ENCODE measurements around the gene TMEM30B. TPM values are rescaled to one million over a fixed set of nuclear protein-coding genes. Genes with fewer than 3 reads are reported as not detected.

Gene TMEM30B
- total RNA-seq, 1 donor from 2014 or later: 1.2 TPM

DNA sequence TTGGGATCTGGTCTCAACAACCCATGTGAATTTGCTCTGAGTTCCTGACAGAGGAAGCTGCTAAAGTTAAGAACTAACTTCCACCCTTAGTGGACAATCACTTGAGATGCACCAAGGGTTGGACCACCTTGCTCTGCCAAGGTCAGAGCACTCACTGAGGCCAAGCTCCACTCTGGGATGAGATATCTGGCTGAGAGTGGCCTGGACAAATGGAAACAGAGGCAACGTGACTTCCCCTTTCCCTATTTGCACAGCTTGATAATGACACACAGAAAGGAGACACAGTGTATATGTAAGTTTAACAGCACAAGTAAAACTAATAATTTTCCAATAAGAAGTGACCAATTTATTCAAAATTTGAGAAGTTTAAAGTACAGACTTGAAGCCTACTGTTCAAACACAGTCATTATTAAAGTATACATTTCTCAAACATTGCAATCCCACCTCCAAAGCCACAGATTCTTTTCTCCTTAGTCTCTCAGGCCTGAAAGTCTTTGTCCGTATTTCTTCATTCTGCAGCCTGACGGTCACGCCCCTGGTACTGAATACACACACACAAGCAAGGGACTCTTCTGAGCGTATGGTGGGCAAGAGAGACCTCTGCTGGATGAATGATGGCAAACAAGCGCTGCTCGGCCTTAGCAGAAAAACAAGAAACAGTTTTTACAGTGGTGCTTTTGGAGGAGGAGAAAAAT, 28.6 kb downstream of the TMEM30B start:
- TF ChIP-seq, protein P1, sequence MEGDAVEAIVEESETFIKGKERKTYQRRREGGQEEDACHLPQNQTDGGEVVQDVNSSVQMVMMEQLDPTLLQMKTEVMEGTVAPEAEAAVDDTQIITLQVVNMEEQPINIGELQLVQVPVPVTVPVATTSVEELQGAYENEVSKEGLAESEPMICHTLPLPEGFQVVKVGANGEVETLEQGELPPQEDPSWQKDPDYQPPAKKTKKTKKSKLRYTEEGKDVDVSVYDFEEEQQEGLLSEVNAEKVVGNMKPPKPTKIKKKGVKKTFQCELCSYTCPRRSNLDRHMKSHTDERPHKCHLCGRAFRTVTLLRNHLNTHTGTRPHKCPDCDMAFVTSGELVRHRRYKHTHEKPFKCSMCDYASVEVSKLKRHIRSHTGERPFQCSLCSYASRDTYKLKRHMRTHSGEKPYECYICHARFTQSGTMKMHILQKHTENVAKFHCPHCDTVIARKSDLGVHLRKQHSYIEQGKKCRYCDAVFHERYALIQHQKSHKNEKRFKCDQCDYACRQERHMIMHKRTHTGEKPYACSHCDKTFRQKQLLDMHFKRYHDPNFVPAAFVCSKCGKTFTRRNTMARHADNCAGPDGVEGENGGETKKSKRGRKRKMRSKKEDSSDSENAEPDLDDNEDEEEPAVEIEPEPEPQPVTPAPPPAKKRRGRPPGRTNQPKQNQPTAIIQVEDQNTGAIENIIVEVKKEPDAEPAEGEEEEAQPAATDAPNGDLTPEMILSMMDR (IDR thresholded peaks at IDR 0.05): peak; percentile 89
- H3K9me3 Mint-ChIP-seq (ENCODE audit: unreplicated experiment): peaks cover 5% of the 10 kb centered on the region
- no peaks in the 10 kb centered on the region for H3K36me3 Mint-ChIP-seq (ENCODE audit: unreplicated experiment)
- H3K27ac Mint-ChIP-seq (ENCODE audit: unreplicated experiment): peak overlapping the region; percentile 90
- DNase-seq (ENCODE audit: extremely low spot score, unreplicated experiment): peak; percentile 91
- H3K4me1 Mint-ChIP-seq (ENCODE audit: unreplicated experiment): peaks cover 69% of the 10 kb centered on the region
- H3K4me3 Mint-ChIP-seq (ENCODE audit: unreplicated experiment): no peak overlapping the region
- H3K27me3 Mint-ChIP-seq (ENCODE audit: unreplicated experiment): no peaks in the 10 kb centered on the region

- Mint-ChIP-seq H3K36me3 (ENCODE audit: unreplicated experiment) (peaks cover 2% of the 10 kb centered on the region), H3K4me3 (ENCODE audit: unreplicated experiment) (no peak overlapping the region), H3K27ac (ENCODE audit: unreplicated experiment) (no peak overlapping the region), H3K4me1 (ENCODE audit: unreplicated experiment) (peaks cover 55% of the 10 kb centered on the region), H3K27me3 (ENCODE audit: unreplicated experiment) (no peaks in the 10 kb centered on the region), H3K9me3 (ENCODE audit: unreplicated experiment) (no peaks in the 10 kb centered on the region)
- no peak for DNase-seq (ENCODE audit: extremely low spot score, unreplicated experiment)
- TF ChIP-seq, protein P1 (IDR thresholded peaks at IDR 0.05): no peak
Measured at GRCh38 chr14:61250063-61250462, 31.1 kb downstream of the TMEM30B start.

DNA sequence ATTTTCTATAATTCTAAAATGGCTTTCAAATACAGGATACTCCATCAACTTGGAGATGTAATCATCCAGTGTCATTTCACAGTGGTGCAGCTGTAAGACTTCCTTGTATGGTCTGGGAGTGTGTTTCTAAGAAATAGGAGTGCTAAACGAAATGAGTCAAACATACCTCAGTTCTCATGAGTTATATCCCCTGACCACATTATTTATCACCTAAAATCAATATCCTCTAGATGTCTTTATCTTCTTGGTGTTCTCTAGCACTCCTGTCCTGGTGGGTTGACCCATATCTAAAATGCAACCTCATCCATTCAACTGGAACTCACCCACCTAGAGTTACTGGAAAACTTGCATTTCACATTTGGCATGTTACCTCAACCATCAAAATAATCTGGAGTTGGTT, 33.2 kb downstream of the TMEM30B start:
- no peak for DNase-seq (ENCODE audit: extremely low spot score, unreplicated experiment)
- no peaks in the 10 kb centered on the region for H3K9me3 Mint-ChIP-seq (ENCODE audit: unreplicated experiment)
- H3K27ac Mint-ChIP-seq (ENCODE audit: unreplicated experiment): no peak overlapping the region

DNA sequence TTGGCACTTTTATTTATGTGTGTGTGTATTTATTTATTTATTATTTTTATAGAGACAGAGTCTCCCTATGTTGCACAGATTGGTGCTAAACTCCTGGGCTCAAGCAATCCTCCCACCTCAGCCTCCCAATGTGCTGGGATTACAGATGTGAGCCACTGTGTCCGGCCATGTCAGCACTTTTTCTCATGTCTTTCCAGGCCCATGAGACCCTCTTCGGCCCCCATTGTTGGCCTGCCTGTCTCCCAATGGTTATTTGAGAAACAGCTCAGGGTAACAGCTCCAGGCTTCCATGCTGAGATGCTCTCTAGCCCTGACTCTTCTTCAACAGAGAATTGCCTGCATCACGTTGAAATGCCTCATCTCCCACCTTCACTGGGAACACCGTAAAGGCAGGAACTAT, 34.4 kb downstream of the TMEM30B start:
- H3K4me1 Mint-ChIP-seq (ENCODE audit: unreplicated experiment): peaks cover 26% of the 10 kb centered on the region
- no peak for DNase-seq (ENCODE audit: extremely low spot score, unreplicated experiment)
- H3K27me3 Mint-ChIP-seq (ENCODE audit: unreplicated experiment): no peaks in the 10 kb centered on the region
- H3K27ac Mint-ChIP-seq (ENCODE audit: unreplicated experiment): no peak overlapping the region
- peaks cover 2% of the 10 kb centered on the region for H3K9me3 Mint-ChIP-seq (ENCODE audit: unreplicated experiment)
- H3K36me3 Mint-ChIP-seq (ENCODE audit: unreplicated experiment): peaks cover 2% of the 10 kb centered on the region
- TF ChIP-seq, protein P1 (IDR thresholded peaks at IDR 0.05): no peak
- no peak overlapping the region for H3K4me3 Mint-ChIP-seq (ENCODE audit: unreplicated experiment)

More for the DNA sequence above, 33.2 kb downstream of the TMEM30B start:
- TF ChIP-seq, protein P1 (IDR thresholded peaks at IDR 0.05): no peak
- Mint-ChIP-seq H3K4me3 (ENCODE audit: unreplicated experiment) (no peak overlapping the region), H3K36me3 (ENCODE audit: unreplicated experiment) (peaks cover 2% of the 10 kb centered on the region), H3K4me1 (ENCODE audit: unreplicated experiment) (peaks cover 37% of the 10 kb centered on the region), H3K27me3 (ENCODE audit: unreplicated experiment) (no peaks in the 10 kb centered on the region)

DNA sequence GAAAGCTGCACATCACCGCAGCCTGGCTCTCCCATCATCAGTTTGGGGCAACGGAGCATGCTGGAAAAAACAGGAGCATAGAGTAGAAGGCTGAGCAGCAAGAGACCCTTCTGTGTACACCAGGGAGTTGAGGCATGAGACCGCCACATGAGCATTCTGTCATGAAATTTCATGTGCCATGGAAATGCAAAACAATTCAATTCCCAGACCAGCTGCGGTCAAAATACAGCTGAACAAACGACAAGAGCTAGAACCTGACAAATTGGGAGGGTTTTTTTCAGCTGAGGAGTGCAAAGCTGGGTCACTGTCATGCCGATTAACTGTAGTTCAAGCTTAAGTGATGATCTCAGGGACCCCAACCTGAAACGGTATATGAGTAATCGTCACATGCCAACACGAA, 37.1 kb downstream of the TMEM30B start:
- no peaks in the 10 kb centered on the region for H3K27me3 Mint-ChIP-seq (ENCODE audit: unreplicated experiment)
- DNase-seq (ENCODE audit: extremely low spot score, unreplicated experiment): no peak
- H3K36me3 Mint-ChIP-seq (ENCODE audit: unreplicated experiment): peaks cover 8% of the 10 kb centered on the region
- no peak overlapping the region for H3K4me3 Mint-ChIP-seq (ENCODE audit: unreplicated experiment)
- H3K9me3 Mint-ChIP-seq (ENCODE audit: unreplicated experiment): peaks cover 11% of the 10 kb centered on the region
- no peak overlapping the region for H3K27ac Mint-ChIP-seq (ENCODE audit: unreplicated experiment)
- TF ChIP-seq, protein P1 (IDR thresholded peaks at IDR 0.05): no peak
- H3K4me1 Mint-ChIP-seq (ENCODE audit: unreplicated experiment): peaks cover 15% of the 10 kb centered on the region
